ENCODE results near the gene MTG1. TPM values are rescaled to one million over a fixed set of nuclear protein-coding genes. Genes with fewer than 3 reads are reported as not detected.

Gene MTG1
- total and polyA plus RNA-seq, 12 donors: 17.4 to 36.2 (median 23.8) TPM

DNA sequence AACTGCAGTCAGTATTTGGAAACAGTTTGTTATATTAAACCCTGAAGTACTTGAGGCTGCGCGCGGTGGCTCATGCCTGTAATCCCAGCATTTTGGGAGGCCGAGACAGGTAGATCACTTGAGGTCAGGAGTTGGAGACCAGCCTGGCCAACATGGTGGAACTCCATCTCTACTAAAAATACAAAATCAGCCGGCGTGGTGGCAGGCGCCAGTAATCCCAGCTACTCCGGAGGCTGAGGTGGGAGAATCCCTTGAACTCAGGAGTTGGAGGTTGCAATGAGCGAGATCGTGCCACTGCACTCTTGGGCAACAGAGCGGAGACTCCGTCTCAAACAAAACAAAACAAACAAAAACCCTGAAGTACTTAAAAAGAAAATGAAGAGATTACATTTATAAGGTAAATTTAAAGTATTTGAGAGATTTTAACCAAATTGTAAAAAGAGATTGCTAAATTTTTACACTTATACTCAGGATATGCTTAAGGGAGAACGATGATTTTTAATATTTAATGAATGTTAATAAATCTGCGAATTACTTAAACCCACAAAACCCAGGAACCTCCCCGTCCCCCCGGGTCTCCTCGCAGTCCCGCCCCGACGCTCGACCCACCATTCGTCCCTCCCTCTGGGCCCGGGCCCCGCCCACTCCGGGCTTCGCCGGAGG lies 425 bp upstream of the MTG1 start:
- Histone ChIP-seq H3K27ac (peak overlapping the region in 9 of 10 donors; percentile 71 to 97 (median 91)), H3K27me3 (no peaks in the 10 kb centered on the region), H3K4me3 (peak overlapping the region in 9 of 10 donors; percentile 62 to 99 (median 91)), H3K4me1 (peaks cover 3 to 40% (median 15%) of the 10 kb centered on the region in 9 donors), H3K9me3 (no peaks in the 10 kb centered on the region), H3K36me3 (peaks cover 0 to 30% (median 7%) of the 10 kb centered on the region in 9 donors)
- 35 to 36% methylated on average over 27 of the region's 27 CpGs for WGBS, 2 donors
- no peak for DNase-seq
- TF ChIP-seq, protein P1, sequence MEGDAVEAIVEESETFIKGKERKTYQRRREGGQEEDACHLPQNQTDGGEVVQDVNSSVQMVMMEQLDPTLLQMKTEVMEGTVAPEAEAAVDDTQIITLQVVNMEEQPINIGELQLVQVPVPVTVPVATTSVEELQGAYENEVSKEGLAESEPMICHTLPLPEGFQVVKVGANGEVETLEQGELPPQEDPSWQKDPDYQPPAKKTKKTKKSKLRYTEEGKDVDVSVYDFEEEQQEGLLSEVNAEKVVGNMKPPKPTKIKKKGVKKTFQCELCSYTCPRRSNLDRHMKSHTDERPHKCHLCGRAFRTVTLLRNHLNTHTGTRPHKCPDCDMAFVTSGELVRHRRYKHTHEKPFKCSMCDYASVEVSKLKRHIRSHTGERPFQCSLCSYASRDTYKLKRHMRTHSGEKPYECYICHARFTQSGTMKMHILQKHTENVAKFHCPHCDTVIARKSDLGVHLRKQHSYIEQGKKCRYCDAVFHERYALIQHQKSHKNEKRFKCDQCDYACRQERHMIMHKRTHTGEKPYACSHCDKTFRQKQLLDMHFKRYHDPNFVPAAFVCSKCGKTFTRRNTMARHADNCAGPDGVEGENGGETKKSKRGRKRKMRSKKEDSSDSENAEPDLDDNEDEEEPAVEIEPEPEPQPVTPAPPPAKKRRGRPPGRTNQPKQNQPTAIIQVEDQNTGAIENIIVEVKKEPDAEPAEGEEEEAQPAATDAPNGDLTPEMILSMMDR (IDR thresholded peaks at IDR 0.05): no peak
- ATAC-seq: no peak
- intact Hi-C loops (cut with DNase I): no loop called here

DNA sequence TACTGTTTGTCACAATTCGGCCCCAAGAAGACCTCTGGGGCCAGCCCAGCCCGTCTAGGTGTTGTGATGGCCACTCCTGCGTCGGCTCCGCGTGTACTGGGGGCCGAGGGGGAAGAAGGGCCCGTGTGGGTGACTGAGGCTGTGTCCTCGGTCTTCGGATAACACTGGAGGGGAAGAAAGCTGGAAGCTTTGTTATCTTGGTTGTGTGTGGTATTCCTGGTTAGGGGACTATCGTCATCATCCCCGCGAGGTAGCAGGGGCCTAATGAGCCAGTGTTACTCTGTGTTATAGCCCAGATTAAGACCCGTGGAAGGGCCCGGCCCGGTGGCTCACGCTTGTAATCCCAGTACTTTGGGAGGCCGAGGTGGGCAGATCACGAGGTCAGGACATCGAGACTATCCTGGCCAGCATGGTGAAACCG lies 854 bp downstream of the MTG1 start:
- ATAC-seq: peak in 1 of 8 donors; percentile 13
- no peak for DNase-seq
- Histone ChIP-seq H3K4me3 (peak overlapping the region; percentile 55 to 99 (median 88)), H3K4me1 (peaks cover 3 to 27% (median 14%) of the 10 kb centered on the region in 9 donors), H3K27me3 (no peaks in the 10 kb centered on the region), H3K27ac (peak overlapping the region in 9 of 10 donors; percentile 71 to 97 (median 91)), H3K9me3 (no peaks in the 10 kb centered on the region), H3K36me3 (peaks cover 0 to 43% (median 15%) of the 10 kb centered on the region in 9 donors)
- 25 to 32% methylated on average over 21 of the region's 21 CpGs for WGBS, 2 donors
- TF ChIP-seq, protein P1 (IDR thresholded peaks at IDR 0.05): no peak
- intact Hi-C loops (cut with DNase I): no loop called here

DNA sequence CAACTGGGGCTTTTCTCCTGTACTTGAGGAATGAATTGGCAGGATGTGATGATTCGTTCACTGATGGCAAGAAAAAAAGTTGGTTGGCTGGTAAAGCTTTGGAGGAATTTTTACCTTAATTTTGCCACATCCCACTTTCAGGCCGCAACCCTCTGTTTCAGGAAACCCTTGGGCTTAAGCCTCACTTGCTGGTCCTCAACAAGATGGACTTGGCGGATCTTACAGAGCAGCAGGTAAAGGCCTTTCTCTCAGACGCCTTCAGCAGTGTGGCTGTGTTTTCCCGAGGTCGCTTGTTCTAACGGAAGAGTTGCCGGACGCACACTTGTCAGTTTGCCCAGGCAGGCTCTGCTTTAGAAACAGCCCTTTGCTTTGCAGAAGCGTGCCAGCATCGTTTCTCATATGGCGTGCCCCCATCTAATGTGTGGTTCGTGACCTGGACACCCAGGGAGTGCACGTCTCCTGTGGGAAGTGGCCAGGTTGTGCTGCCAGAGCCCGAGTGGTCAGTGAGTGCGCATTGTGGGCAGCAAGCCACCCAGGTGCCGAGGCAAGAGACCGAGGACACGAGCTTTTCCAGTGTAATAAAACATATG lies 2.2 kb downstream of the MTG1 start:
- WGBS, 2 donors: 95 to 96% methylated on average over 19 of the region's 19 CpGs
- TF ChIP-seq, protein P1 (IDR thresholded peaks at IDR 0.05): no peak
- Histone ChIP-seq H3K4me3 (no peak overlapping the region), H3K27ac (no peak overlapping the region), H3K4me1 (peaks cover 3 to 28% (median 13%) of the 10 kb centered on the region in 9 donors), H3K27me3 (no peaks in the 10 kb centered on the region), H3K9me3 (no peaks in the 10 kb centered on the region), H3K36me3 (peaks cover 0 to 56% (median 17%) of the 10 kb centered on the region in 9 donors)
- DNase-seq: no peak
- intact Hi-C loops (cut with DNase I): no loop called here
- no peak for ATAC-seq

DNA sequence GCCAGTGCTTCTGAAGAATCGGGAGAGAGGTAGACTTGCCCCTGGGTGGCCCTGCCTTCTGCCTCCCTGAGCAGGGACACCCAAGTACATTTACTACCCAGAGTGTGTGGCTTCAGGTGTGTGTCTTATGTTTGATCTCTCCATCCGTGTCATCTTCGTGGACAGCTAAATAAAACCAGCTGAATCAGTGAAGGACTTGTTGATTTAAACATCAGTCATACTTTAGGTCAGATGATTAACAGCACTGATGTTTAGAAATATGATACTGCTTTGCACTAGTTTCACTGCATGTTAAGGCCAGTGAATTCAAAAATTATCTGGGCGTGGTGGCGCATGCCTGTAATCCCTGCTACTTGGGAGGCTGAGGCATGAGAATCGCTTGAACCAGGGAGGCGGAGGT lies 4.0 kb downstream of the MTG1 start:
- Histone ChIP-seq H3K27ac (no peak overlapping the region), H3K27me3 (no peaks in the 10 kb centered on the region), H3K9me3 (no peaks in the 10 kb centered on the region), H3K36me3 (peaks cover 0 to 73% (median 32%) of the 10 kb centered on the region in 9 donors), H3K4me1 (peaks cover 3 to 34% (median 13%) of the 10 kb centered on the region in 9 donors), H3K4me3 (no peak overlapping the region)
- ATAC-seq (no peak), DNase-seq (no peak)
- WGBS, 2 donors: 95 to 97% methylated on average over 7 of the region's 7 CpGs
- intact Hi-C loops (cut with DNase I): no loop called here
- TF ChIP-seq, protein P1 (IDR thresholded peaks at IDR 0.05): no peak
